NCI-H1048 (cell line): ENCODE measurements around the gene INPP5D.
"Not testable (repeated sequence)": the region's sequence is repeated elsewhere in the genome, so short reads cannot be mapped to it uniquely, and the experiment has no call there.

Experiments
- DNase-seq: peaks from one replicate; lab custom pipeline; 2025; lab: John Stamatoyannopoulos, UW

The INPP5D gene

DNA sequence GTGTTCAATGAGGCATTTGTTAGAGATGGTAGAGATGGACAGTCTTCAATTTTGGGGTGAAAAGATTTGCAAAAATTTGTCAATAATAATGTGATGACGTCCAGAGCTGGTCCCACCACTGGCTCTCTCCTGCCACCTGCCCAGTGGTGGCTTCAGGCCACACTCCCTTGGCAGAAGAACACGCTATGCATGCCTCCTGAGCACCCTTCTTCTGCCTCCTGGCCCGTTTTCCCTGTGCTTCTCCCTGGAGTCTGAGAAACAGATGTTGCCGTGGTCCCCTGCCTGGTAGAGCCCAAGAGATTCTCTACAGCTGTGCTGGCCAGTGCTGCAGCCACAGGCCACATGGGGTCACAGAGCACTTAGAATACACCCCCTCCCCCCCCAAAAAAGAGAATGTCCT is 33.6 kb downstream of the INPP5D start:
- no peak for DNase-seq

DNA sequence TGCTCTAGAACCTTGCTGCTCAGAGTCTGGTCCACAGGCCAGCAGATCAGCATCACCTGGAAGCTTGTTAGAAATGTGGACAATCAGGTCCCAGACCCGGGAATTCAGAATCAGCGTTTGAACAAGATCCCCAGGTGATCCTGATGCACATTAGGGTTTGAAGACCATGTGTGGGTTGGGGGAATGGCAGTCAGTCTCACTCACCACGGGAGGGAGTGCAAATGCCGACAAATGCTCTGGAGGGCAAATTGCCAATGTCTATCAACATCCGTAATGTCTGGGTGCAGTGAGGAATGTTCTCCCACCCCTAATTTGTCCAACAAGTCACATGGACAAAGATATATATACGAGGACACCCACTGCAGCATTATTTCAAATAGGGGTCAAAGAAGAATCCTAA is 34.5 kb downstream of the INPP5D start:
- DNase-seq = no peak

DNA sequence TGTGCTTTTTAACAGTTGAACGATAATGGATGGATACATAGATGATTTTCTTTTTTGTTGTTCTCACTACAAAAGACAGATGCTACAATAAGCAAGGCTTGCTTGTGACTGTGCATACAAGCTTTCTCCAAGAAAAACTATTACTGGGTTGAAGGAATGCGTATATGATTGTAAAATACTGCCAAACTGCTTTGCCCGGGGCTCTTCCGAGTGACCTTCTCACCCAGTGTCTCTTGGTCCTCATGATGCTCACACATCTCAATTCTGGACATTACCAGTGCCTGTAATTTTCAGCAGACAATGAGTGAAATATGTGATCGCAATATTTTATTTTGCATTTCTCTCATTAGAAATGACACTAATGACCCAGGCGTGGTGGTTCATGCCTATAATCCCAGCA is 35.9 kb downstream of the INPP5D start:
- DNase-seq = no peak

- no peak for DNase-seq
These were observed 38.5 kb downstream of the INPP5D start for GRCh38 chr2:233098618-233099017.

DNA sequence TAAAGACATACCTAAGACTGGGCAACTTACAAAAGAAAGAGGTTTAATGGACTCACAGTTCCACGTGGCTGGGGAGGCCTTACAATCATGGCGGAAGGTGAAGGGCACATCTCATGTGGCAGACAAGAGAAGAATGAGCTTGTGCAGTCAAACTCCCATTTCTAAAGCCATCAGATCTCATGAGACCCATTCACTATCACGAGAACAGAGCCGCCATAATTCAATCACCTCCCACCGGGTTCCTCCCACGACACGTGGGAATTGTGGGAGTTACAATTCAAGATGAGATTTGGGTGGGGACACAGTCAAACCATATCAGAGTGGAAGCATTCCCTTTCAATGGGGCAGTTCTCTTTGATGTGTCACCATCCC is 39.7 kb downstream of the INPP5D start:
- DNase-seq = not testable (repeated sequence)

DNA sequence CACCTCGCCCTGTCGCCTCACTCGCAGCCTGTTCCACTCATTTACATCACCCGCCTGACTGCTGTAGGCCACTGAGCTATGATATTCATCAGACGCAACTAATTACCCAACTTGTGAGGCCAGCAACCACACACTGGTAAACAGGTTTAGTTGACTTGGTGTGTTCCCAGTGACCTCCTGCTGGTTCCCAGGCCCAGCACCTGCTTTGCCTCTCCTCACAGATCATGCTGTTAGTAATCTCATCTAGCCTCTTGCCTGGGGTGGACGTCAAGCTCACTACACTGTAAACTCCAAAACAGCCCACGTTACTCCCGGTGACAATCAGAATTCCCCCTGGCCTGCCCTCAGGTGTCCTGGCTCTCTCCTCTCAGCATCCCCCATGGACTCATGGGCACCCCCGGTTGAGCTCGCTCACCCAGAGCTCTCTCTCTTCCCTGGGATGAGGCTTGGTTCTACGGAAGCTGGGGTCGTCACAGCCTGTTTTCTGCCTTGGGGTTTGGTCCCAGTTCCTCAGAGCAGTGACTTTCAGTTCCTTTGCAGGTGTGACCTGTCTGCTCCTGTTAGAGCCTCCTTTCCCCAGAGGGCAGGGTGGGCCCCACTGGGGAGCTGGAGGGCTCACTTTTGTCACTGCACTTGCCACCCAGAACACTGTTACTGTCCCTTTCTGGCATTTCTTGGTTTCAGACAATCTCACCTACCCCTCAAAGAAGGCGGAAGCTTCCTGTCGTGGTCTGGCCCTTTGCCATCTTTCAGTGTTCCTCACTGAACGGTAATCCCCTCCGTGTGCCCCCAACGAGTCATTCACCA is 40.3 kb downstream of the INPP5D start:
- no peak for DNase-seq

DNA sequence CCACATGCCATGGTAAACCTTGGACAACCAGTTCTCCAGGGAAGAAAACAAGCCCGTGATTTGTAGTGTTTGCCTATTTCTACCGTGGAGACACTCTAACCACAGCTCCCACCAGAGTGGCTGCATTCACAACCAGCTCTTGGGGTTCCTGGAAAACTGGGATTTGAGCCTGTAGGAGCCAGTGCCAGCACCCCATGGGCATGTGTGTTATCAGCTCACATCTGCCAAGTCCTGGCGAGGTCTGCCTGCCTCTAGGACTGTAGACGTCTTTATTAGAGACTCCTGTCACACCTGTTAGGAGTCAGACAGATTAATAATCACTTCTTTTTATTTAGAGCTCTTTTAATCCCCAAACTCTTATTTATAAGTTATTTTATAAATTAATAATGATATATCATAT is 41.0 kb downstream of the INPP5D start:
- no peak for DNase-seq

DNA sequence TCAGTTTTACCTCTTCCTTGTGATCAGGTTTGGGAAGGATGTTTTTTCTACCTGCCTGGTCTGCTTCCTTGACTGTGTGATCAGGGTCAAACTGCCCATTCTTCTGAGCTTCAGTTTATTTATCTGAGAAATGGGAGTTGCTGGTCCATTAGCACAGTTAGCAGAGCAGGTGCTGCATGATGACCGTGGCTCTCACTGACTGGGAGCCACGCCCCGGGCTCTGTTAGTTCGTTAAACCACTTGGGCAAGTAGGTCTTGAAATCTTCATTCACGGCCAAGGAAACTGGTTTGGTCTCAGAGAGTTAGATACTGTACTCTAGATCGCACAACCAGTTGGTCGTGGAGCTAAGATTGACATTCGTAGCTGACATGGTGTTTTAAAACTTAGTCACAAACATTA is 41.7 kb downstream of the INPP5D start:
- DNase-seq = no peak

- no peak for DNase-seq
These were observed 45.2 kb downstream of the INPP5D start for GRCh38 chr2:233105156-233105895.

GRCh38 chr2:233105930-233106329 is 45.8 kb downstream of the INPP5D start:
- no peak for DNase-seq

- DNase-seq = no peak
These were observed 46.9 kb downstream of the INPP5D start for GRCh38 chr2:233107011-233107410.

DNA sequence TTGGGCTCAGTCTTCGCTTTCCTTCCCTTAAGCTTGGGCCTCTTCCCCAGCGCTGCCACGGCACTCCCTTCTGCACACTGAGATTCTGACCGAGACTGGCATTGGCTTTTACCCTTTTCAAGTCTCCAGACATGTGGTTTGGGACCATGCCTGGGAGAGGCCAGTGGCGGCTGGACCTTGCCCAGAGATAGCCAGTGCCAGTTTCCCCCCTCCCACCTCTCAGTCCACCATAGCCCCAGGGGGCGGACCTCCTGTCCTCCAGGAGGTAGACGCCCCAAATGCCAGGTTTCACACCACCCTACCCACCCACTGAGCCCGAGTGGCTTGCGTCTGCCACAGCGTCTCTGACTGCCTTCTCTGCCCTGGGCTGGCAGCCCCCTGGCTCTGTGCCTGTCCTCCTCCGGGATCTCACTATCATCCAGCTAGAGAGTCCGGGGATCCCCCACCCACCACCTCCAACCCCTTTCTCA is 47.7 kb downstream of the INPP5D start:
- no peak for DNase-seq

DNA sequence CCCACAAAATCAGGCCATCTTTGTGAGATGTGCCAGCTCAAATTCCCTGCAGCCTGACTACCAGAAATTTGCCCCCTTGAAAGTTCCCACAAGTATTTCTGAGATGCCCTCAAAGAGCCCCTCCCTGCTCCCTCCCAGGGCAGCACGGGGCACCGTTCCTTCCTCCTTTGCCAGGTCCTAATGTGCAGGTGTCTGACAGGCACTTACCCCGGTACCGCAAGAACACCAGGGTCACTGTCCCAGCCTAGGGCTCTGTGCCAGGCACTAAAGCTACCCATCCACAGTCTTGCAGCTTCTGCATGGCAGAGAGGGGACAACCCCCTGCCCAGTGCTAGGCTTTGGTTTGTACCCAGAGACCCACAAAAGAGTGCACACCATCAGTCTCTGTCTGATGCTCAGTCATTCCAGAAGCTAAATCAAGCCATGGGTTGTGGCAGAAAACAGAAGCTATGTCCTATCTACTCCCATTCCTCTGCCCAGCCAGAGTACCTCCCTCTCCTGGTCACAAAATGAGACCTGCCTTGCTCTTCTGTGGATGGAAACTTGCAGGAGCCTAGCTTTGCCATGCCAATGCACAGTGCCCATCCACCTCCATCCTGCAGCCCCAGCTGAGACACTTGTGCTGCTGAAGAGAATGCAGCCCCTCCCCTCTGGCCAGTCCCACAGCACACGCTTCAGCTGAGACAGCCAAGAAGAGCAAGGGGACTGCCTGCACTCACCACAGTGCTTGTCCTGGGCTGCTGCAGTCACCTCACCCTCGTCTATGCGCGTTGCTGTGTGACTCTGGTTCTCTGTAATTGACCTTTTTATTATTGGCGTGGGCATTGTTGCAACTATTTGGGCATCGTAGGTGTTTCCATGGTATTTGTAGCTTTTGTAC is 48.7 kb downstream of the INPP5D start:
- DNase-seq = no peak

DNA sequence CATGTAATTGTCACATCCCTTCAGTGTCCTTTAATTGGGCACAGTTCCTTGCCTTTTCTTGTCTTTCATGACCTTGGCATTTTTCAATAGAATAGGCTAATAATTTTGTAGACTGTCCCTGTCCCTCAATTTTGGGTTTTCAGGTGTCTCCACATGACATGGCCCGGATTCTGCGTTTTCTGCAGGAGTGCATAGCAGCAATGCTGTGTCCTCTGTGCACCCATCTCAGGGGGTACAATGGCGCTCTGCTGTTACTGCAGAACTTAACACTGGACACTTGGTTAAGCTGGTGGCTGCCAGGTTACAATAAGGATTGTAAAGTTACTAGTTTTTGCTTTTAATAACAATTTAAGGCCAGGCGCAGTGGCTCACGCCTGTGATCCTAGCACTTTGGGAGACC is 51.3 kb downstream of the INPP5D start:
- DNase-seq = no peak

GRCh38 chr2:233112329-233112728 is 52.2 kb downstream of the INPP5D start:
- no peak for DNase-seq

DNA sequence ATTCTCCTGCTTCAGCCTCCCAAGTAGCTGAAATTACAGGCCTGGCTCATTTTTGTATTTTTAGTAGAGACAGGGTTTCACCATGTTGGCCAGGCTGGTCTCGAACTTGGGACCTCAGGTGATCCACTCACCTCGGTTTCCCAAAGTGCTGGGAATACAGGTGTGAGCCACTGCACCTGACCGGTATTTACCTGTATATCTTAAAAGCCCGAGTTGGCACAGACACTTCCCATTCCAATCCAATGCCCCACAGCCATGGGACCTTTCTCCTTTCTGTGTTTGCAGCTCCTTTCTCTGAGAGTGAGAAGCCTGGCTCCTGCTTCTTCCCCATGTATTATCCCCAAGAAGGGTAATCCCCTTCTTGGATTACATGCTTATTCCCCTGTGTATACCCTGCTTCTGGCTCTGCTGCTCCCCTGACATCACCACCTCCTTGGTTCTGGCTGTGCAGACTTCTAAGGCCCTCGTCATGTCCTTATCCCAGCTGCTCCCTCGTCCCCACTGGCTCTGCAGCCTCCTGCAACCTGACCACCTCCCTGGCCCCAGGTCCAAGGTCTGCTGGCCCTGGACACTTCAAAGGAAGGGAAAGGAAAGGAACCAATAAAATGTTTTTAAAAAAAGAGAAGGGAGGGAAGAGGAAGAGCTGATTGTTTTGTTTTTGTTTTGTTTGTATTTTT is 52.8 kb downstream of the INPP5D start:
- DNase-seq = no peak

DNA sequence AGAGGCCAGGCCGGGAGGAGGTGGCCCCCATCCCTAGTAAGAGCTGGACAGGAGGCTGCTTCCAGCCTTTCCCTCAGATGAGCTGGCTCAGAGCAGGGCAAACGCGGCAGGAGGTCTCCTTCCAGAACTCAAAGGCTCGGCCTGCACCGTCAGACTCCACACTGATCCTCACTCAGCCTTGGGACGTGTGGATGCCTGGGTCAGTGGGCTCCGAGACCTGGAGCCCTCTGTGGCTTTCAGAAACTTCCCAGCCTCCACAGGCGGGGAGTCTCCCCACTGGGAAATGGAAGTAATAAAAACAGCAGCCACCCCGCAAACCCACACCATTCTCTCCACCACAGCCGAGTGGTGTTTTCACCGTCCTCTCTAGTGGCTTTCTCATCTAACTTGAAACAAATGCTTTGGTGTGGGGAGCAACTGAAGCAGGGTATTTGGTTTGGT is 54.3 kb downstream of the INPP5D start:
- no peak for DNase-seq

- no peak for DNase-seq
These were observed 55.0 kb downstream of the INPP5D start for GRCh38 chr2:233115121-233115520.

DNA sequence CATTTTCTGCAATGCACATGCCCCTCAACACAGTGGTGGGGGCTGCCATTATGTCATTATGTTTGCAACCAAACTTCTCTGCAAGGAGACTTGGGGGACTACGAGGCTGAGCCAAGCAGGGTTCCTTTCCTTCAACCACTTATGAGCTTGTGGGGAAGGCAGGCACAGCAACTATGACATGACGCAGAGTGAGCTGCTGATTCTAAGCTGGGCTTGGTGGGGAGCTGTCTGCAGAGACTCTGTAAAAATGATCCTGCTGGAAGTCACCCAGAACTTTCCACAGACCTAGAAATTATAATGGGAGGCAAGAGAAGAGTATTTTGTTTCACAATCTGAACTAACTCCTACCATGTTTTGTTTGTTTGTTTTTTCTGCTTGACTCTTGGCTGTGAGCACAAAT is 55.6 kb downstream of the INPP5D start:
- DNase-seq = no peak

DNA sequence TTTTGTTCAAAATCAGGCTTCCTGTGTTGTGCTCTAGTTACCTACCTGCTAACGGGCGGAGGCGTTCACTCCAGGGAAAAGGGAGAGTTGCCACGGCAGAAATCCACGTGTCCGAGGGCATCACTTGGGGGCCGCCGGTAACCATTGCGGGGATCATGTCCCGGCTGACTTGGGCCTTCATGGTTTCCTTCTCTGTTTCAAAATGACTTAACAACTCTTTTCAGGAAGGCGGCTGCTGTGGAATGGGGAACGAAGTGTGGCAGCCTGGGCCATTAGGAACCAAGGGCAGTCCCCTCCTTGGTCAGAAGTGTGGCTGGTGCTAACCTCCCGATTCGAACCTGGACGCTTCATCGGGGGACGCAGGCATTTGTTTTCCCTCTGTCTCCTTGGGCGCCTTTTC is 56.8 kb downstream of the INPP5D start:
- DNase-seq = no peak

DNA sequence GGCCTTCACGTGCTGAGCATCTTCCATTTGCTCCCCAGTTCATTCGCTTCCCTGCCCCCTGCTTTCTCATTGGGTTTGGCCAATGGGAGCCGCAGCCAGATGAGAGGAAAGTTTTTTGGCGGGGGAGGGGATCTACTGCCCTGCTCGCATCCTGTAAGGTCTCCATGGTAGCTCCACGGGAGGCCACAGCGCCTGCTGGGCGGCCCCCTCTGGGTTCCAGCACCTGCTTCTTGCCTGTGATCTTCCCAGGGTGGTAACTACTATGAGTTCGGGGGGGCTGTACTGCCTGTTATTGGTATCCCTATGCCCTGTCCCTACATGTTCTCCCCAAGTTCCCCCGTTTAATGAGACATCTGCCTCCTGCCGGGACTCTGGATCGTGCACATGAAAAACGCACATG is 57.2 kb downstream of the INPP5D start:
- DNase-seq = no peak
